LNCaP clone FGC (cell line): ENCODE measurements around the gene KIAA1328.

Source experiments
- DNase-seq: peaks from one replicate; pipeline ENCODE4 v3.0.0-alpha.2; 2011; ENCODE audit warnings: low read depth
- H3K4me3 ChIP-seq: 2 replicates; pipeline ENCODE4 v1.5.1; 2011; ENCODE audit warnings: mild to moderate bottlenecking, low read depth, low read length, control low read depth
- CTCF ChIP-seq: IDR thresholded peaks from 2 replicates; pipeline ENCODE4 v1.5.1; 2012; ENCODE audit warnings: mild to moderate bottlenecking; ENCODE audit not compliant: control insufficient read depth, insufficient read depth; ENCODE audit errors: extremely low read depth

KIAA1328 gene

GRCh38 chr18:36849288-36850006, 20.5 kb downstream of the KIAA1328 start:
- no peak for DNase-seq
- no peak for TF ChIP-seq CTCF
- no peak overlapping the region for H3K4me3 ChIP-seq

DNA sequence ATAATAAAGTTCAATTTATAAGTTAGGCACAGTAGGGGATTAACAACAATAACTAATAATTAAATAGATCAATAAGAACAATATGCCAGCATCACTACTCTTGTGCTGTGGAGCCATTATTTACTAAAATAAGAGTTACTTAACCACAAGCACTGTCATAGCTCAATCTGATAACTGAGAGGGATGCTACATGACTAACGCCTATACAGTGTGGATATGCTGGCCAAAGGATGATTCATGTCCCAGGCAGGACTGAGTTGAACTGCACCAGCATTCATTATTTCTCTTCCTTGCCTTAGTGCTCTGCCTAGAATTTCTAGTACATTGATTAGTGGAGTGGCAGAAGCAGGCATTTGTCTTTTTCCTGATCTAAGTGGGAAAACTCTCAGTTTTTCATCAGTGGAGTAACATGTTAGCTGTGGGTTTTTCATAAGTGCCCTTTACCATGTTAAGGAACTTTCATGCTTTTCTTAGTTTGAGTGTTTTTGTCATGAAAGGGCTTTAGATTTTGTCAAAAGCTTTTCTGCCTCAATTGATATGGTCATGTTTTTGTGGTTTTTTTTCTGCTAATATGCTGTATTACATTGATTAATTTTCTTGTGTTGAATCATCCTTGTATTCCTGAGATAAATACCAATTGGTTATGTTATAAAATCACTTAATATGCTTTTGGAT, 21.7 kb downstream of the KIAA1328 start:
- no peak overlapping the region for H3K4me3 ChIP-seq
- TF ChIP-seq CTCF = no peak
- DNase-seq = no peak

- DNase-seq = no peak
- TF ChIP-seq CTCF = no peak
- no peak overlapping the region for H3K4me3 ChIP-seq
These were observed 22.3 kb downstream of the KIAA1328 start for GRCh38 chr18:36851202-36851590.

- TF ChIP-seq CTCF = no peak
- no peak overlapping the region for H3K4me3 ChIP-seq
- DNase-seq = no peak
These were observed 27.9 kb downstream of the KIAA1328 start for GRCh38 chr18:36856815-36857214.

DNA sequence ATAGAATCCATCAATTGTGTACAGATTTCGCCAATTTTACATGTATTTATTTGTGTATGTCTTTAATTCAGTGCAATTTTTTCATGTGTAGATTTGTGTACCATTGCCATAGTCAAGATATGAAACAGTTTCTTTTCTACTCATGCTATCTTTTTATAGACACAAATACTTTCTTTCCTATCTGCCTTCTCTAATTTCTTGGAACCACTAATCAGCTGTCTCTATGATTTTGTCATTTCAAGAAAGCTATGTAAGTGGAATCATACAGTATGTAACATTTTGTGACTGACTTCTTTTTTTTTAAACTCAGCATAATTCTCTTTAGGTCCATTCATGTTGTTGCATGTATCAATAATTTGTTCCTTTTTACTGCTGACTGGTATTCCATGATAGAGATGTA, 33.3 kb downstream of the KIAA1328 start:
- no peak overlapping the region for H3K4me3 ChIP-seq

DNA sequence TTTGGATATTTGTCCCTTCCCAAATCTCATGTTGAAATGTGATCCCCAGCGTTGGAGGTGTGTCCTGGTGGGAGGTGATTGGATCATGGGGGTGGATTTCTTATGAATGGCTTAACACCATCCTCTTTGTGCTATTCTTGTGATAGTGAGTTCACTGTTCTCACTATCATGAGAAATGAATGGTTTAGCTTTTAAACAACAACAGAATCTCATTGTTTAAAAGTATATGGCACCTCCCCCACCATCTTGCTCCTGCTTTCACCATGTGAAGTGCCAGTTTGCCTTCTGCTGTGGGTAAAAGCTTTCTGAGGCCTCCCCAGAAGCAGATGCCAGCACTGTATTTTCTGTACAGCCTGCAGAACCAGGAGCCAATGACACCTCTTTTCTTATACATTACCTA, 38.1 kb downstream of the KIAA1328 start:
- DNase-seq = no peak
- no peak overlapping the region for H3K4me3 ChIP-seq
- TF ChIP-seq CTCF = no peak

More for the DNA sequence above, 33.3 kb downstream of the KIAA1328 start:
- TF ChIP-seq CTCF = no peak
- no peak for DNase-seq
